Glutamatergic neuron (in vitro differentiated cells): ENCODE measurements around the gene ITFG1. TPM values are rescaled to one million over a fixed set of nuclear protein-coding genes. Genes with fewer than 3 reads are reported as not detected.

Source experiments
- DNase-seq: peaks from one replicate; pipeline ENCODE4 v3.0.0; 2022
- H3K27ac Mint-ChIP-seq: one replicate; pipeline ENCODE4 v1.8.0; 2020; ENCODE audit warnings: mild to moderate bottlenecking, mixed read lengths, inconsistent platforms; ENCODE audit not compliant: unreplicated experiment
- H3K27me3 Mint-ChIP-seq: one replicate; pipeline ENCODE4 v1.8.0; 2020; ENCODE audit warnings: mild to moderate bottlenecking, moderate library complexity, mixed read lengths, inconsistent platforms; ENCODE audit not compliant: unreplicated experiment
- H3K36me3 Mint-ChIP-seq: one replicate; pipeline ENCODE4 v1.8.0; 2020; ENCODE audit warnings: mild to moderate bottlenecking, mixed read lengths, inconsistent platforms; ENCODE audit not compliant: unreplicated experiment
- H3K4me1 Mint-ChIP-seq: one replicate; pipeline ENCODE4 v1.8.0; 2020; ENCODE audit warnings: mild to moderate bottlenecking, low read depth, mixed read lengths, inconsistent platforms; ENCODE audit not compliant: unreplicated experiment
- H3K4me3 Mint-ChIP-seq: one replicate; pipeline ENCODE4 v1.8.0; 2020; ENCODE audit warnings: mild to moderate bottlenecking, mixed read lengths, inconsistent platforms; ENCODE audit not compliant: unreplicated experiment
- H3K9me3 Mint-ChIP-seq: one replicate; pipeline ENCODE4 v1.8.0; 2020; ENCODE audit warnings: mild to moderate bottlenecking, moderate library complexity, mixed read lengths, inconsistent platforms; ENCODE audit not compliant: unreplicated experiment
- CTCF ChIP-seq: fragments of 200-600 bp; sonication (generic); IDR thresholded peaks from one replicate; pipeline ENCODE4 v1.5.0; 2021; ENCODE audit not compliant: partially characterized antibody, unreplicated experiment
- total RNA-seq: library from RNA; stranded (reverse); fragmentation: NEBNext Ultra II Directional; extraction: Animal tissue kit (Norgen Biotek cat#: 25700); gene quantifications from one replicate; pipeline ENCODE4 v1.2.1, GENCODE V29; 2021; ENCODE audit not compliant: unreplicated experiment

ITFG1 gene
- total RNA-seq, 1 donor from 2014 or later = 68.7 TPM

- Mint-ChIP-seq H3K9me3 (no peaks in the 10 kb centered on the region), H3K27me3 (no peaks in the 10 kb centered on the region), H3K36me3 (no peaks in the 10 kb centered on the region), H3K27ac (no peak overlapping the region), H3K4me3 (no peak overlapping the region), H3K4me1 (no peaks in the 10 kb centered on the region)
- DNase-seq = no peak
- TF ChIP-seq CTCF = no peak
Measured at GRCh38 chr16:47304563-47304962, 156.3 kb downstream of the ITFG1 start.

- Mint-ChIP-seq H3K4me1 (no peaks in the 10 kb centered on the region), H3K9me3 (no peaks in the 10 kb centered on the region), H3K4me3 (no peak overlapping the region), H3K27ac (no peak overlapping the region), H3K27me3 (peaks cover 3% of the 10 kb centered on the region), H3K36me3 (peaks cover 10% of the 10 kb centered on the region)
- TF ChIP-seq CTCF = no peak
- no peak for DNase-seq
Measured at GRCh38 chr16:47299587-47299986, 161.3 kb downstream of the ITFG1 start.

- Mint-ChIP-seq H3K27ac (no peak overlapping the region), H3K4me1 (no peaks in the 10 kb centered on the region)
- no peak for TF ChIP-seq CTCF
Measured at GRCh38 chr16:47284999-47285398, 175.9 kb downstream of the ITFG1 start.

GRCh38 chr16:47278306-47278970 is 182.4 kb downstream of the ITFG1 start:
- peaks cover 1% of the 10 kb centered on the region for H3K4me1 Mint-ChIP-seq
- H3K27ac Mint-ChIP-seq = no peak overlapping the region
- H3K27me3 Mint-ChIP-seq = peaks cover 2% of the 10 kb centered on the region
- no peak for TF ChIP-seq CTCF
- no peaks in the 10 kb centered on the region for H3K9me3 Mint-ChIP-seq
- peaks cover 6% of the 10 kb centered on the region for H3K36me3 Mint-ChIP-seq
- no peak for DNase-seq
- no peak overlapping the region for H3K4me3 Mint-ChIP-seq

More at GRCh38 chr16:47284999-47285398, 175.9 kb downstream of the ITFG1 start:
- Mint-ChIP-seq H3K36me3 (peaks cover 6% of the 10 kb centered on the region), H3K9me3 (no peaks in the 10 kb centered on the region), H3K4me3 (no peak overlapping the region), H3K27me3 (peaks cover 2% of the 10 kb centered on the region)
- no peak for DNase-seq

GRCh38 chr16:47276522-47276921 is 184.3 kb downstream of the ITFG1 start:
- no peaks in the 10 kb centered on the region for H3K9me3 Mint-ChIP-seq
- no peak overlapping the region for H3K27ac Mint-ChIP-seq
- no peak for DNase-seq
- peaks cover 1% of the 10 kb centered on the region for H3K4me1 Mint-ChIP-seq
- no peaks in the 10 kb centered on the region for H3K36me3 Mint-ChIP-seq
- no peak overlapping the region for H3K4me3 Mint-ChIP-seq
- no peak for TF ChIP-seq CTCF
- H3K27me3 Mint-ChIP-seq = no peaks in the 10 kb centered on the region
